GM04503 (cell line): ENCODE data around the gene RASGRF2.
A peak's percentile ranks its signal among the peaks of the same experiment; 100 is the strongest.

Experiments used
- DNase-seq: peaks from one replicate; pipeline ENCODE4 v3.0.0-alpha.2; 2012; ENCODE audit warnings: low read depth

Gene RASGRF2

GRCh38 chr5:81208904-81209303, 248.7 kb downstream of the RASGRF2 start:
- no peak for DNase-seq

GRCh38 chr5:81209386-81209785, 249.2 kb downstream of the RASGRF2 start:
- DNase-seq: no peak

- DNase-seq: no peak
Measured at GRCh38 chr5:81209869-81210493, 249.8 kb downstream of the RASGRF2 start.

- DNase-seq: no peak
Measured at GRCh38 chr5:81212211-81212751, 252.1 kb downstream of the RASGRF2 start.

- DNase-seq: no peak
Measured at GRCh38 chr5:81213070-81213469, 252.9 kb downstream of the RASGRF2 start.

GRCh38 chr5:81214848-81215247, 254.7 kb downstream of the RASGRF2 start:
- DNase-seq: no peak

- no peak for DNase-seq
Measured at GRCh38 chr5:81216152-81216551, 256.0 kb downstream of the RASGRF2 start.

- no peak for DNase-seq
Measured at GRCh38 chr5:81219389-81219788, 259.2 kb downstream of the RASGRF2 start.

GRCh38 chr5:81222285-81222684, 262.1 kb downstream of the RASGRF2 start:
- DNase-seq: no peak

GRCh38 chr5:81225463-81225862, 265.3 kb downstream of the RASGRF2 start:
- DNase-seq: no peak

- no peak for DNase-seq
Measured at GRCh38 chr5:81226286-81226685, 266.1 kb downstream of the RASGRF2 start.

- DNase-seq: no peak
Measured at GRCh38 chr5:81226949-81227348, 266.8 kb downstream of the RASGRF2 start.

GRCh38 chr5:81228084-81228483, 267.9 kb downstream of the RASGRF2 start:
- DNase-seq: no peak

GRCh38 chr5:81230416-81230815, 270.3 kb downstream of the RASGRF2 start:
- DNase-seq: no peak

- peak; percentile 27 for DNase-seq
Measured at GRCh38 chr5:81232464-81233079, 272.4 kb downstream of the RASGRF2 start.

- DNase-seq: no peak
Measured at GRCh38 chr5:81233080-81233634, 273.0 kb downstream of the RASGRF2 start, which contains the start of gene CKMT2. Gene CKMT2, plus strand, starts transcription at chr5:81233322. Its CDS starts 17,811 bp downstream, at chr5:81251133.

- no peak for DNase-seq
Measured at GRCh38 chr5:81234299-81234698, 274.1 kb downstream of the RASGRF2 start.

GRCh38 chr5:81234801-81235200, 274.6 kb downstream of the RASGRF2 start:
- no peak for DNase-seq

- no peak for DNase-seq
Measured at GRCh38 chr5:81235287-81236072, 275.3 kb downstream of the RASGRF2 start.

GRCh38 chr5:81238460-81238859, 278.3 kb downstream of the RASGRF2 start:
- no peak for DNase-seq

GRCh38 chr5:81239613-81240012, 279.4 kb downstream of the RASGRF2 start:
- no peak for DNase-seq

GRCh38 chr5:81241001-81241400, 280.8 kb downstream of the RASGRF2 start:
- DNase-seq: no peak
